Testis (tissue), 3 donors: ENCODE data around the gene MCUR1. TPM values are rescaled to one million over a fixed set of nuclear protein-coding genes. Genes with fewer than 3 reads are reported as not detected.
"Not testable (repeated sequence)": the region's sequence is repeated elsewhere in the genome, so short reads cannot be mapped to it uniquely, and the experiment has no call there.

Source experiments
- DNase-seq: peaks from one replicate; pipeline ENCODE4 v3.0.0-alpha.2; 2019
- H3K27ac ChIP-seq, 2 donors: fragments of 200-600 bp; sonication (generic); one replicate each; pipeline ENCODE4 v1.5.1; 2019
- H3K27me3 ChIP-seq: fragments of 200-600 bp; sonication (generic); one replicate; pipeline ENCODE4 v1.5.1; 2019
- H3K36me3 ChIP-seq: fragments of 200-600 bp; sonication (generic); one replicate; pipeline ENCODE4 v1.5.1; 2017; ENCODE audit warnings: low read depth; ENCODE audit errors: missing control alignments
- H3K4me1 ChIP-seq: fragments of 200-600 bp; sonication (generic); one replicate; pipeline ENCODE4 v1.5.1; 2019
- H3K4me3 ChIP-seq, 2 donors: fragments of 200-600 bp; sonication (generic); one replicate each; pipeline ENCODE4 v1.5.1; 2017 to 2019
- H3K9me3 ChIP-seq: fragments of 200-600 bp; sonication (generic); one replicate; pipeline ENCODE4 v1.5.1; 2017
- POLR2A ChIP-seq: fragments of 450-650 bp; IDR thresholded peaks from one replicate; pipeline ENCODE4 v1.6.1; 2017; ENCODE audit warnings: antibody characterized with exemption, mild to moderate bottlenecking, moderate library complexity
- WGBS, 2 donors: methylation state at CpG; one replicate each; pipeline ENCODE4 v1.1.5; 2018; 5-methylcytosine and 5-hydroxymethylcytosine counted together
- intact Hi-C: fragments of 100-400 bp; cut with DNase I; formaldehyde crosslinking; loops from one replicate; pipeline ENCODE4 v1.15.1; 2023; ENCODE audit warnings: low total_unique reads
- polyA plus RNA-seq: library from polyadenylated mRNA; stranded (reverse); fragments of 350-450 nt; fragmentation: Illumina TruSeq; extraction: RNeasy Lipid Tissue Mini Kit (QIAGEN cat#74804); gene quantifications from one replicate; pipeline ENCODE4 v1.2.3, GENCODE V29; 2014; ENCODE audit warnings: low read depth, low replicate concordance; ENCODE audit not compliant: insufficient read depth
- total RNA-seq, 2 donors: library from RNA; depleted of rRNA; stranded (reverse); fragments of >200 nt; gene quantifications; one replicate each; pipeline ENCODE4 v1.2.3, GENCODE V29; 2016
- TF ChIP-seq, protein P1 (sequence below), 3 experiments: fragments of 450-650 bp in 2 of 3; fragments of 200-600 bp in 1 of 3; sonication (generic) in 1 of 3; IDR thresholded peaks; one replicate each; pipeline ENCODE4 v1.5.1; 2016 to 2019; ENCODE audit warnings: antibody characterized with exemption in 3 of 3, mild to moderate bottlenecking in 2 of 3, moderate library complexity in 1 of 3

MCUR1 gene
- total and polyA plus RNA-seq, 3 donors from 2014 or later: 12.0 to 18.5 (median 12.8) TPM

- no peak for TF ChIP-seq POLR2A
- TF ChIP-seq, protein P1, sequence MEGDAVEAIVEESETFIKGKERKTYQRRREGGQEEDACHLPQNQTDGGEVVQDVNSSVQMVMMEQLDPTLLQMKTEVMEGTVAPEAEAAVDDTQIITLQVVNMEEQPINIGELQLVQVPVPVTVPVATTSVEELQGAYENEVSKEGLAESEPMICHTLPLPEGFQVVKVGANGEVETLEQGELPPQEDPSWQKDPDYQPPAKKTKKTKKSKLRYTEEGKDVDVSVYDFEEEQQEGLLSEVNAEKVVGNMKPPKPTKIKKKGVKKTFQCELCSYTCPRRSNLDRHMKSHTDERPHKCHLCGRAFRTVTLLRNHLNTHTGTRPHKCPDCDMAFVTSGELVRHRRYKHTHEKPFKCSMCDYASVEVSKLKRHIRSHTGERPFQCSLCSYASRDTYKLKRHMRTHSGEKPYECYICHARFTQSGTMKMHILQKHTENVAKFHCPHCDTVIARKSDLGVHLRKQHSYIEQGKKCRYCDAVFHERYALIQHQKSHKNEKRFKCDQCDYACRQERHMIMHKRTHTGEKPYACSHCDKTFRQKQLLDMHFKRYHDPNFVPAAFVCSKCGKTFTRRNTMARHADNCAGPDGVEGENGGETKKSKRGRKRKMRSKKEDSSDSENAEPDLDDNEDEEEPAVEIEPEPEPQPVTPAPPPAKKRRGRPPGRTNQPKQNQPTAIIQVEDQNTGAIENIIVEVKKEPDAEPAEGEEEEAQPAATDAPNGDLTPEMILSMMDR (IDR thresholded peaks at IDR 0.05): no peak
- Histone ChIP-seq H3K4me1 (no peaks in the 10 kb centered on the region), H3K4me3 (no peak overlapping the region), H3K27ac (no peak overlapping the region), H3K27me3 (no peaks in the 10 kb centered on the region), H3K36me3 (no peaks in the 10 kb centered on the region), H3K9me3 (no peaks in the 10 kb centered on the region)
- intact Hi-C loops: no loop called here
- DNase-seq: no peak
- 78 to 79% methylated on average over 6 to 7 of the region's 7 CpGs for WGBS, 2 donors
Measured at GRCh38 chr6:13831615-13832014, 17.3 kb upstream of the MCUR1 start.

DNA sequence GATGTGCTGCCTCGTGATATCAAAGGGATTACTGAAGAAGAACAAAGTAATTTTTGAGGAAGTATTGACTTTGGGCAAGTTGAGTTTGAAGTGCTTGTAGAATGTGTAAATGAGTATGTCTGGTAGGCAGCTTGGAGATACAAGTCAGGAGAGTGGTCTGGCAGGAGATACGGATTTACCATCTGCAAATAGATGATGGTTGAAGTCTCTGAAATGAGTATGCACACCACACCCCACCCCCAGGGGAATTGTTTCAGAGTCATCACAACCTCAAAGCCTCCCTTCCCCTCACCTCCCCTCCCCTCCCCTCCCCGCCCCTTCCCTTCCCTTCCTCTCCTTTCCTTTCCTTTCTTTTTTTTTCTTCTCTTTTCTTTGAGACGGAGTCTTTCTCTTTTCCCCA, 16.4 kb upstream of the MCUR1 start:
- WGBS, 2 donors: 86 to 89% methylated on average over 4 of the region's 4 CpGs
- TF ChIP-seq POLR2A: no peak
- TF ChIP-seq, protein P1 (IDR thresholded peaks at IDR 0.05): no peak
- intact Hi-C loops: no loop called here

DNA sequence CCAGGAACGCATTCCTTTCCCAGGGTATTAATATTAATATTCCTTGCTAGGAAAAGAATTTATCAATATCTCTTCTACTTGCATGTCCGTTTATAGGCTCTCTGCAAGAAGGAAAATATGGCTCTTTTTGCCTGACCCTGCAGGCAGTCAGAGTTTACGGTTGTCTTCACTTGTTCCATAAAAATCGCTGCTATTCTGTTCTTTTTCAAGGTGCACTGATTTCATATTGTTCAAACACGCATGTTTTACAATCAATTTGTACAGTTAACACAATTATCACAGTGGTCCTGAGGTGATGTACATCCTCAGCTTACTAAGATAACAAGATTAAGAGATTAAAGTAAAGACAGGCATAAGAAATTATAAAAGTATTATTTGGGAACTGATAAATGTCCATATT, 15.1 kb upstream of the MCUR1 start:
- H3K9me3 ChIP-seq, DNase-seq, H3K4me3 ChIP-seq, H3K36me3 ChIP-seq, intact Hi-C loops, H3K4me1 ChIP-seq, H3K27me3 ChIP-seq, H3K27ac ChIP-seq: not testable (repeated sequence)
- WGBS, 2 donors: 91 to 95% methylated on average over 5 of the region's 5 CpGs

More for the DNA sequence above, 16.4 kb upstream of the MCUR1 start:
- Histone ChIP-seq H3K36me3 (no peaks in the 10 kb centered on the region), H3K27ac (no peak overlapping the region), H3K9me3 (no peaks in the 10 kb centered on the region), H3K27me3 (no peaks in the 10 kb centered on the region), H3K4me1 (no peaks in the 10 kb centered on the region), H3K4me3 (no peak overlapping the region)
- DNase-seq: no peak

GRCh38 chr6:13828656-13829301, 14.4 kb upstream of the MCUR1 start:
- 94 to 96% methylated on average over 11 of the region's 11 CpGs for WGBS, 2 donors

DNA sequence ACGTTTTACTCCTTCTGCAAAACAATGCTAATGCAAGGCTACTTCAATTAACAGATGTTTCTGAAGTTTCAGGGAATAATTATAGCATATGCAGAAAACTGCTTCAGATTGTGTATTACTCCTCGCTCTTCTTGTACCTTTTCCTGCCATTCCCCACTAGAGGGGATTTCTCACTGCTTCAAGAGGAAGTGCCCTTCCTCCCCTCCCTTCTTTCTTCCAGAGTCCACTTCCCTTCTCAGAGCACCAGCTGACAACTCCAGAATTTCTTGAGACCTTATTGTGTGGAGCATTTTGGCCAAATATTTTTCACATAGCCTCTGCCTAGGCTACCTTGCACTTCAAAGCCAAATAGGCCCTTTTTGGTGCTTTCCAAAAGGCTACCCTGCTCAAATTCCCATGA, 12.7 kb upstream of the MCUR1 start:
- H3K9me3 ChIP-seq: no peaks in the 10 kb centered on the region
- intact Hi-C loops: no loop called here
- no peak overlapping the region for H3K27ac ChIP-seq
- 83 to 91% methylated on average over 2 of the region's 2 CpGs for WGBS, 2 donors
- H3K36me3 ChIP-seq: no peaks in the 10 kb centered on the region
- no peak overlapping the region for H3K4me3 ChIP-seq
- DNase-seq: no peak
- H3K4me1 ChIP-seq: no peaks in the 10 kb centered on the region
- no peaks in the 10 kb centered on the region for H3K27me3 ChIP-seq
- TF ChIP-seq, protein P1 (IDR thresholded peaks at IDR 0.05): no peak
- no peak for TF ChIP-seq POLR2A

More at GRCh38 chr6:13828656-13829301, 14.4 kb upstream of the MCUR1 start:
- H3K27me3 ChIP-seq, H3K4me3 ChIP-seq, intact Hi-C loops, DNase-seq, H3K27ac ChIP-seq, H3K36me3 ChIP-seq, H3K4me1 ChIP-seq, H3K9me3 ChIP-seq: not testable (repeated sequence)

- Histone ChIP-seq H3K9me3 (no peaks in the 10 kb centered on the region), H3K27ac (no peak overlapping the region), H3K27me3 (no peaks in the 10 kb centered on the region), H3K4me3 (no peak overlapping the region), H3K4me1 (no peaks in the 10 kb centered on the region), H3K36me3 (no peaks in the 10 kb centered on the region)
- WGBS, 2 donors: 65 to 70% methylated on average over 1 of the region's 1 CpG
- no peak for DNase-seq
- TF ChIP-seq POLR2A: no peak
- TF ChIP-seq, protein P1 (IDR thresholded peaks at IDR 0.05): no peak
- intact Hi-C loops: no loop called here
Measured at GRCh38 chr6:13825871-13826270, 11.5 kb upstream of the MCUR1 start.
